Measurements from ENCODE around the gene PCDHA5. TPM values are rescaled to one million over a fixed set of nuclear protein-coding genes. Genes with fewer than 3 reads are reported as not detected.
"Not testable (repeated sequence)": the region's sequence is repeated elsewhere in the genome, so short reads cannot be mapped to it uniquely, and the experiment has no call there.

The PCDHA5 gene
- total RNA-seq, 1 donor from 2014 or later: 1.0 TPM

DNA sequence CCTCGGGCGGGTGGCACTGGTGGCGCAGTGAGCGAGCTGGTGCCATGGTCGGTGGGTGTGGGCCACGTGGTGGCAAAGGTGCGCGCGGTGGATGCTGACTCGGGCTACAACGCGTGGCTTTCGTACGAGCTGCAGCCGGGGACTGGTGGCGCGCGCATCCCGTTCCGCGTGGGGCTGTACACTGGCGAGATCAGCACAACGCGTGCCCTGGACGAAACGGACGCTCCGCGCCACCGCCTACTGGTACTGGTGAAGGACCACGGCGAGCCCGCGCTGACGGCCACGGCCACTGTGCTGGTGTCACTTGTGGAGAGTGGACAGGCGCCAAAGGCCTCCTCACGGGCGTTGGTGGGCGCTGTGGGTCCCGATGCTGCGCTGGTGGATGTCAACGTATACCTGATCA lies 12.5 kb upstream of the PCDHA5 start:
- Mint-ChIP-seq H3K27me3 (ENCODE audit: unreplicated experiment) (no peaks in the 10 kb centered on the region), H3K36me3 (ENCODE audit: unreplicated experiment) (no peaks in the 10 kb centered on the region), H3K4me1 (ENCODE audit: unreplicated experiment) (peaks cover 13% of the 10 kb centered on the region), H3K9me3 (ENCODE audit: unreplicated experiment) (peaks cover 6% of the 10 kb centered on the region), H3K4me3 (ENCODE audit: unreplicated experiment) (no peak overlapping the region), H3K27ac (ENCODE audit: unreplicated experiment) (no peak overlapping the region)
- TF ChIP-seq, protein P1, sequence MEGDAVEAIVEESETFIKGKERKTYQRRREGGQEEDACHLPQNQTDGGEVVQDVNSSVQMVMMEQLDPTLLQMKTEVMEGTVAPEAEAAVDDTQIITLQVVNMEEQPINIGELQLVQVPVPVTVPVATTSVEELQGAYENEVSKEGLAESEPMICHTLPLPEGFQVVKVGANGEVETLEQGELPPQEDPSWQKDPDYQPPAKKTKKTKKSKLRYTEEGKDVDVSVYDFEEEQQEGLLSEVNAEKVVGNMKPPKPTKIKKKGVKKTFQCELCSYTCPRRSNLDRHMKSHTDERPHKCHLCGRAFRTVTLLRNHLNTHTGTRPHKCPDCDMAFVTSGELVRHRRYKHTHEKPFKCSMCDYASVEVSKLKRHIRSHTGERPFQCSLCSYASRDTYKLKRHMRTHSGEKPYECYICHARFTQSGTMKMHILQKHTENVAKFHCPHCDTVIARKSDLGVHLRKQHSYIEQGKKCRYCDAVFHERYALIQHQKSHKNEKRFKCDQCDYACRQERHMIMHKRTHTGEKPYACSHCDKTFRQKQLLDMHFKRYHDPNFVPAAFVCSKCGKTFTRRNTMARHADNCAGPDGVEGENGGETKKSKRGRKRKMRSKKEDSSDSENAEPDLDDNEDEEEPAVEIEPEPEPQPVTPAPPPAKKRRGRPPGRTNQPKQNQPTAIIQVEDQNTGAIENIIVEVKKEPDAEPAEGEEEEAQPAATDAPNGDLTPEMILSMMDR (IDR thresholded peaks at IDR 0.05): no peak
- no peak for DNase-seq (ENCODE audit: extremely low spot score, unreplicated experiment)

DNA sequence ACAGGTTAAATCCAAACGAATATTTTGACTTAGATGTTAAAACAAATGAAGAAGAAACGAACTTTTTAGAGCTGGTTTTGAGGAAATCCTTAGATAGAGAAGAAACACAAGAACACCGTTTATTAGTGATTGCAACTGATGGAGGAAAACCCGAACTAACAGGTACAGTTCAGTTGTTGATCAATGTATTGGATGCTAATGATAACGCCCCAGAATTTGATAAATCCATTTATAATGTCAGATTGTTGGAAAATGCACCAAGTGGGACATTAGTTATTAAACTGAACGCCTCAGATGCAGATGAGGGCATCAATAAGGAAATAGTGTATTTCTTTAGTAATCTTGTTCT lies 842 bp downstream of the PCDHA5 start:
- Mint-ChIP-seq H3K4me3 (ENCODE audit: unreplicated experiment) (no peak overlapping the region), H3K36me3 (ENCODE audit: unreplicated experiment) (peaks cover 8% of the 10 kb centered on the region), H3K27ac (ENCODE audit: unreplicated experiment) (no peak overlapping the region), H3K4me1 (ENCODE audit: unreplicated experiment) (peaks cover 2% of the 10 kb centered on the region), H3K9me3 (ENCODE audit: unreplicated experiment) (no peaks in the 10 kb centered on the region), H3K27me3 (ENCODE audit: unreplicated experiment) (no peaks in the 10 kb centered on the region)
- no peak for DNase-seq (ENCODE audit: extremely low spot score, unreplicated experiment)
- TF ChIP-seq, protein P1 (IDR thresholded peaks at IDR 0.05): no peak

DNA sequence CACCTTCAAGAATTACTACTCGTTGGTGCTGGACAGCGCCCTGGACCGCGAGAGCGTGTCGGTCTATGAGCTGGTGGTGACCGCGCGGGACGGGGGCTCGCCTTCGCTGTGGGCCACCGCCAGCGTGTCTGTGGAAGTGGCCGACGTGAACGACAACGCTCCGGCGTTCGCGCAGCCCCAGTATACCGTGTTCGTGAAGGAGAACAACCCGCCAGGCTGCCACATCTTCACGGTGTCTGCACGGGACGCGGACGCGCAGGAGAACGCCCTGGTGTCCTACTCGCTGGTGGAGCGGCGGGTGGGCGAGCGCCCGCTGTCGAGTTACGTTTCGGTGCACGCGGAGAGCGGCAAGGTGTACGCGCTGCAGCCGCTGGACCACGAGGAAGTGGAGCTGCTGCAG lies 1.6 kb downstream of the PCDHA5 start:
- H3K9me3 Mint-ChIP-seq (ENCODE audit: unreplicated experiment); H3K4me3 Mint-ChIP-seq (ENCODE audit: unreplicated experiment); H3K27me3 Mint-ChIP-seq (ENCODE audit: unreplicated experiment); H3K4me1 Mint-ChIP-seq (ENCODE audit: unreplicated experiment); H3K27ac Mint-ChIP-seq (ENCODE audit: unreplicated experiment); H3K36me3 Mint-ChIP-seq (ENCODE audit: unreplicated experiment); DNase-seq (ENCODE audit: extremely low spot score, unreplicated experiment): not testable (repeated sequence)

DNA sequence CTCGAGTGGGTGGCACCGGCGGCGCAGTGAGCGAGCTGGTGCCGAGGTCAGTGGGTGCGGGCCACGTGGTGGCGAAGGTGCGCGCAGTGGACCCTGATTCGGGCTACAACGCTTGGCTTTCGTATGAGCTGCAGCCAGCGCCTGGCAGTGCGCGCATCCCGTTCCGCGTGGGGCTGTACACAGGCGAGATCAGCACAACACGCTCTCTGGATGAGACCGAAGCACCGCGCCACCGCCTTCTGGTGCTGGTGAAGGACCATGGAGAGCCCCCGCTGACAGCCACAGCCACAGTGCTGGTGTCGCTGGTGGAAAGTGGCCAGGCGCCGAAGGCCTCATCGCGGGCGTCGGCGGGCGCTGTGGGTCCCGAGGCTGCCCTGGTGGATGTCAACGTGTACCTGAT lies 2.1 kb downstream of the PCDHA5 start:
- no peak overlapping the region for H3K27ac Mint-ChIP-seq (ENCODE audit: unreplicated experiment)
- no peak overlapping the region for H3K4me3 Mint-ChIP-seq (ENCODE audit: unreplicated experiment)
- DNase-seq (ENCODE audit: extremely low spot score, unreplicated experiment): no peak
- TF ChIP-seq, protein P1 (IDR thresholded peaks at IDR 0.05): no peak
- no peaks in the 10 kb centered on the region for H3K9me3 Mint-ChIP-seq (ENCODE audit: unreplicated experiment)
- H3K27me3 Mint-ChIP-seq (ENCODE audit: unreplicated experiment): no peaks in the 10 kb centered on the region
- H3K4me1 Mint-ChIP-seq (ENCODE audit: unreplicated experiment): peaks cover 5% of the 10 kb centered on the region
- peaks cover 12% of the 10 kb centered on the region for H3K36me3 Mint-ChIP-seq (ENCODE audit: unreplicated experiment)

DNA sequence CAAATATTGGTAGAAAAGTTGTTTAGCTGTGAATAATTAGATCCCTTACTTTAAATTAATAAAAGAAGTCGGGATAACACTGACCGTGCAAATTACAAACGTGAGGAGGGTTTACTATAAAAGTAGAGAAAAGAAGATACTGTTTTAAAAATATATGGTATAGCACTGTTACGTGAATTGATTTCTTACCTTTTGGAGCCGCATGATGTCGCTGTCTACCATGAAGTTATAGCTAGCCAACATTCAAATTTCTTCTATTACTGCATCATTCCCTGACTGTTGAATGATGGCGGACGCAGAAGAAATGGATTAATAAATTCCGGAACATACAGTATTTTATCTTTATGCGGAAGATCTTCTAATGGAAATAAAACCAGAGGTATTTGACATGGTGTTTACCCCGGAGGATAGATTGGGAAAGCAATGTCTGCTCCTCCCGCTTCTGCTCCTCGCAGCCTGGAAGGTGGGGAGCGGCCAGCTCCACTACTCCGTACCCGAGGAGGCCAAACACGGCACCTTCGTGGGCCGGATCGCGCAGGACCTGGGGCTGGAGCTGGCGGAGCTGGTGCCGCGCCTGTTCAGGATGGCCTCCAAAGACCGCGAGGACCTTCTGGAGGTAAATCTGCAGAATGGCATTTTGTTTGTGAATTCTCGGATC lies 6.4 kb downstream of the PCDHA5 start, which contains the start of gene PCDHA6:
Gene PCDHA6, plus strand, starts transcription at position 257 of the 658 bp plus-strand sequence. Its CDS starts 132 bp downstream, at position 389.
- Mint-ChIP-seq H3K9me3 (ENCODE audit: unreplicated experiment) (peaks cover 11% of the 10 kb centered on the region), H3K27ac (ENCODE audit: unreplicated experiment) (peak within 1 kb of the TSS; percentile 89), H3K27me3 (ENCODE audit: unreplicated experiment) (no peaks in the 10 kb centered on the region), H3K4me1 (ENCODE audit: unreplicated experiment) (peaks cover 14% of the 10 kb centered on the region), H3K4me3 (ENCODE audit: unreplicated experiment) (peak within 1 kb of the TSS; percentile 87), H3K36me3 (ENCODE audit: unreplicated experiment) (peaks cover 21% of the 10 kb centered on the region)
- DNase-seq (ENCODE audit: extremely low spot score, unreplicated experiment): no peak
- TF ChIP-seq, protein P1 (IDR thresholded peaks at IDR 0.05): peak; percentile 63
